Measurements from ENCODE around the gene GAMT. TPM values are rescaled to one million over a fixed set of nuclear protein-coding genes. Genes with fewer than 3 reads are reported as not detected.

GAMT gene
- total RNA-seq, 4 donors from 2014 or later = 33.8 to 72.0 (median 46.0) TPM

GRCh38 chr19:1407528-1408299 is 6.4 kb upstream of the GAMT start, which contains the start of gene DAZAP1:
DAZAP1 (plus strand) TSS chr19:1407586; CDS start chr19:1407774, 188 bp downstream.
- intact Hi-C loops (cut with DNase I; ENCODE audit: low total_unique reads) = no loop called here
- peak within 1 kb of the TSS; percentile 80 for H3K4me3 ChIP-seq (ENCODE audit: low read depth, poor library complexity, severe bottlenecking)
- WGBS, 2 donors = 0% methylated on average over 76 of the region's 121 CpGs; no CpG with 5 or more reads in 1 of the 2 donors
- no peak for DNase-seq (ENCODE audit: low spot score in 2 of 2)
- TF ChIP-seq POLR2A (IDR thresholded peaks at IDR 0.05) = no peak
- TF ChIP-seq CTCF (IDR thresholded peaks at IDR 0.05) = no peak

- H3K4me3 ChIP-seq (ENCODE audit: low read depth, poor library complexity, severe bottlenecking) = peak overlapping the region; percentile 23
- TF ChIP-seq POLR2A (IDR thresholded peaks at IDR 0.05) (no peak), CTCF (IDR thresholded peaks at IDR 0.05) (no peak)
- peak; percentile 98 to 100 for DNase-seq (ENCODE audit: low spot score in 2 of 2)
- 1% methylated on average over 49 to 71 of the region's 72 CpGs for WGBS, 2 donors
- intact Hi-C loops (cut with DNase I; ENCODE audit: low total_unique reads) = no loop called here
Measured at GRCh38 chr19:1406774-1407527, 5.6 kb upstream of the GAMT start.

GRCh38 chr19:1402411-1403070 is 1.2 kb upstream of the GAMT start:
- TF ChIP-seq POLR2A (IDR thresholded peaks at IDR 0.05) = no peak
- no peak for TF ChIP-seq CTCF (IDR thresholded peaks at IDR 0.05)
- no peak for DNase-seq (ENCODE audit: low spot score in 2 of 2)
- WGBS, 2 donors = 29 to 35% methylated on average over 16 to 23 of the region's 25 CpGs
- H3K4me3 ChIP-seq (ENCODE audit: low read depth, poor library complexity, severe bottlenecking) = no peak overlapping the region
- intact Hi-C loops (cut with DNase I; ENCODE audit: low total_unique reads) = no loop called here

- TF ChIP-seq POLR2A (IDR thresholded peaks at IDR 0.05) (no peak), CTCF (IDR thresholded peaks at IDR 0.05) (no peak)
- H3K4me3 ChIP-seq (ENCODE audit: low read depth, poor library complexity, severe bottlenecking) = no peak overlapping the region
- DNase-seq (ENCODE audit: low spot score in 2 of 2) = no peak
- 54 to 68% methylated on average over 11 of the region's 11 CpGs for WGBS, 2 donors
- intact Hi-C loops (cut with DNase I; ENCODE audit: low total_unique reads) = no loop called here
Measured at GRCh38 chr19:1401889-1402217, 511 bp upstream of the GAMT start.

GRCh38 chr19:1400281-1401137 is 833 bp downstream of the GAMT start:
- intact Hi-C loops (cut with DNase I; ENCODE audit: low total_unique reads) = no loop called here
- DNase-seq (ENCODE audit: low spot score in 2 of 2) = no peak
- 17 to 28% methylated on average over 24 to 31 of the region's 36 CpGs for WGBS, 2 donors
- H3K4me3 ChIP-seq (ENCODE audit: low read depth, poor library complexity, severe bottlenecking) = peak overlapping the region; percentile 15
- TF ChIP-seq CTCF (IDR thresholded peaks at IDR 0.05) (no peak), POLR2A (IDR thresholded peaks at IDR 0.05) (no peak)
